Bronchial epithelial cell (primary cell): ENCODE results near the gene SASS6. TPM values are rescaled to one million over a fixed set of nuclear protein-coding genes. Genes with fewer than 3 reads are reported as not detected.

ENCODE experiments used
- DNase-seq: peaks from one replicate; pipeline ENCODE4 v3.0.0-alpha.2; 2010; ENCODE audit warnings: low read depth
- FAIRE-seq: peaks from 2 replicates; lab custom pipeline; 2011; peaks lifted over from hg19 to GRCh38; lab: Jason Lieb, UNC
- H3K27me3 ChIP-seq: 2 replicates; pipeline ENCODE4 v1.5.1; 2011; ENCODE audit warnings: low read length; ENCODE audit not compliant: control insufficient read depth, insufficient read depth
- H3K36me3 ChIP-seq: 2 replicates; pipeline ENCODE4 v1.5.1; 2011; ENCODE audit warnings: low read length; ENCODE audit not compliant: control insufficient read depth, insufficient read depth
- H3K4me3 ChIP-seq: 2 replicates; pipeline ENCODE4 v1.5.1; 2011; ENCODE audit warnings: mild to moderate bottlenecking, low read depth, low read length, control low read depth
- total RNA-seq: library from RNA; depleted of rRNA; stranded (reverse); fragments of >200 nt; gene quantifications from 2 replicates; pipeline ENCODE4 v1.2.1, GENCODE V29; 2014
- TF ChIP-seq, protein P1 (sequence below): IDR thresholded peaks from 2 replicates; pipeline ENCODE4 v1.5.1; 2011; ENCODE audit warnings: mild to moderate bottlenecking, moderate library complexity, low read length, control low read depth, inconsistent platforms; ENCODE audit not compliant: insufficient read depth, severe bottlenecking

The SASS6 gene
- total RNA-seq, 1 donor from 2014 or later = 1.6 TPM

- TF ChIP-seq, protein P1, sequence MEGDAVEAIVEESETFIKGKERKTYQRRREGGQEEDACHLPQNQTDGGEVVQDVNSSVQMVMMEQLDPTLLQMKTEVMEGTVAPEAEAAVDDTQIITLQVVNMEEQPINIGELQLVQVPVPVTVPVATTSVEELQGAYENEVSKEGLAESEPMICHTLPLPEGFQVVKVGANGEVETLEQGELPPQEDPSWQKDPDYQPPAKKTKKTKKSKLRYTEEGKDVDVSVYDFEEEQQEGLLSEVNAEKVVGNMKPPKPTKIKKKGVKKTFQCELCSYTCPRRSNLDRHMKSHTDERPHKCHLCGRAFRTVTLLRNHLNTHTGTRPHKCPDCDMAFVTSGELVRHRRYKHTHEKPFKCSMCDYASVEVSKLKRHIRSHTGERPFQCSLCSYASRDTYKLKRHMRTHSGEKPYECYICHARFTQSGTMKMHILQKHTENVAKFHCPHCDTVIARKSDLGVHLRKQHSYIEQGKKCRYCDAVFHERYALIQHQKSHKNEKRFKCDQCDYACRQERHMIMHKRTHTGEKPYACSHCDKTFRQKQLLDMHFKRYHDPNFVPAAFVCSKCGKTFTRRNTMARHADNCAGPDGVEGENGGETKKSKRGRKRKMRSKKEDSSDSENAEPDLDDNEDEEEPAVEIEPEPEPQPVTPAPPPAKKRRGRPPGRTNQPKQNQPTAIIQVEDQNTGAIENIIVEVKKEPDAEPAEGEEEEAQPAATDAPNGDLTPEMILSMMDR = no peak
- Histone ChIP-seq H3K27me3 (no peaks in the 10 kb centered on the region), H3K4me3 (no peak overlapping the region), H3K36me3 (no peaks in the 10 kb centered on the region)
- FAIRE-seq (no peak), DNase-seq (peak; percentile 50)
Observed at GRCh38 chr1:100130552-100131077, 2.1 kb downstream of the SASS6 start.

DNA sequence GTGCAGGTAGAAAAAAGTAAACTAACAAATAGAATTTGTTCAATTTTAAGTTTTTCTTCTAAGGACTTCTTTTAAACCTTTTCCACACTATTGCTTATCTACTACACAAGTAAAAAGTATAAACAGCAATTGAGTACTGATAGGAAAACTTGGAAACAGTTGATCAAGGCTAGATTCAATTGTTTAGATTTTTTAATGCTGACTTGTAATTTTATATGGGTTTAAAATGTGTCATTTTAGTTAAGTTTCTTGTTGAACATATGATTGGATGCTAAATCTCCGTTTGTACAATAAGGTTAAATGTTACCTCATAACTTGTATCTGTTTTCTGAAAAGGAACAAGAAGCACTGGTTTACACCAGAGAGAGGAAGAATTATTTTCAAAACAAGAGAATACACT lies 5.5 kb downstream of the SASS6 start:
- FAIRE-seq (no peak), DNase-seq (no peak)
- Histone ChIP-seq H3K27me3 (no peaks in the 10 kb centered on the region), H3K36me3 (no peaks in the 10 kb centered on the region), H3K4me3 (no peak overlapping the region)
- TF ChIP-seq, protein P1 = no peak

- Histone ChIP-seq H3K4me3 (no peak overlapping the region), H3K27me3 (no peaks in the 10 kb centered on the region), H3K36me3 (no peaks in the 10 kb centered on the region)
- no peak for DNase-seq
- TF ChIP-seq, protein P1 = no peak
- no peak for FAIRE-seq
Observed at GRCh38 chr1:100122177-100122576, 10.6 kb downstream of the SASS6 start.

- Histone ChIP-seq H3K36me3 (no peaks in the 10 kb centered on the region), H3K27me3 (no peaks in the 10 kb centered on the region), H3K4me3 (no peak overlapping the region)
- FAIRE-seq (no peak), DNase-seq (no peak)
- TF ChIP-seq, protein P1 = no peak
Observed at GRCh38 chr1:100115524-100115923, 17.2 kb downstream of the SASS6 start.

GRCh38 chr1:100109554-100110066 lies 23.1 kb downstream of the SASS6 start:
- H3K4me3 ChIP-seq = no peak overlapping the region
- TF ChIP-seq, protein P1 = no peak
- peaks cover 1% of the 10 kb centered on the region for H3K36me3 ChIP-seq
- FAIRE-seq (no peak), DNase-seq (no peak)
- H3K27me3 ChIP-seq = no peaks in the 10 kb centered on the region

- Histone ChIP-seq H3K27me3 (no peaks in the 10 kb centered on the region), H3K4me3 (no peak overlapping the region), H3K36me3 (peaks cover 1% of the 10 kb centered on the region)
- TF ChIP-seq, protein P1 = no peak
- DNase-seq = no peak
- FAIRE-seq = no peak
Observed at GRCh38 chr1:100107696-100108095, 25.0 kb downstream of the SASS6 start.
